SU-DHL-6 (cell line): ENCODE measurements around the gene SKOR1.

Source experiments
- H2AFZ ChIP-seq: fragments of 200-600 bp; sonication (generic); 2 replicates; pipeline ENCODE4 v1.6.1; 2014; ENCODE audit warnings: low read depth, mild to moderate bottlenecking, moderate library complexity, mixed read lengths, antibody characterized with exemption, low read length; ENCODE audit not compliant: severe bottlenecking
- H3F3A ChIP-seq: fragments of 200-600 bp; shearing (Covaris generic); 2 replicates; pipeline ENCODE4 v1.6.0; 2016; ENCODE audit warnings: antibody characterized with exemption, mild to moderate bottlenecking; ENCODE audit not compliant: insufficient read depth
- H3K27ac ChIP-seq: fragments of 200-600 bp; sonication (generic); 2 replicates; pipeline ENCODE4 v1.5.1; 2016; ENCODE audit warnings: low read depth, mild to moderate bottlenecking, low read length, moderate library complexity, mixed read lengths
- H3K27me3 ChIP-seq: fragments of 200-600 bp; sonication (generic), shearing (Covaris generic); 2 replicates; pipeline ENCODE4 v1.6.0; 2014; ENCODE audit warnings: mild to moderate bottlenecking, low read length
- H3K36me3 ChIP-seq: fragments of 200-600 bp; sonication (generic); 2 replicates; pipeline ENCODE4 v1.6.1; 2014; ENCODE audit warnings: mild to moderate bottlenecking, low read length, mixed read lengths
- H3K4me2 ChIP-seq: fragments of 300-600, 200-600 bp; shearing (Covaris generic), sonication (generic); 2 replicates; pipeline ENCODE4 v1.6.0; 2014; ENCODE audit warnings: low read length, low read depth, mild to moderate bottlenecking; ENCODE audit not compliant: poor library complexity, severe bottlenecking
- H3K4me3 ChIP-seq: fragments of 200-600 bp; sonication (generic); 2 replicates; pipeline ENCODE4 v1.5.1; 2014; ENCODE audit warnings: antibody characterized with exemption, low read length, mild to moderate bottlenecking, mixed read lengths; ENCODE audit not compliant: insufficient read depth, poor library complexity, severe bottlenecking
- H3K79me2 ChIP-seq: fragments of 200-600 bp; sonication (generic); 2 replicates; pipeline ENCODE4 v1.6.1; 2014; ENCODE audit warnings: mild to moderate bottlenecking, low read length, moderate library complexity; ENCODE audit not compliant: insufficient read depth
- H3K9ac ChIP-seq: fragments of 200-600 bp; sonication (generic); 2 replicates; pipeline ENCODE4 v1.7.0; 2014; ENCODE audit warnings: mild to moderate bottlenecking, low read length
- H3K9me2 ChIP-seq: fragments of 200-600 bp; sonication (generic); replicated peaks from 2 replicates; pipeline ENCODE4 v1.6.1; 2014; ENCODE audit warnings: low read length; ENCODE audit not compliant: insufficient read depth
- H3K9me3 ChIP-seq: fragments of 200-600 bp; sonication (generic); 2 replicates; pipeline ENCODE4 v1.6.1; 2014; ENCODE audit warnings: low read length, mixed read lengths; ENCODE audit not compliant: insufficient read depth
- H4K20me1 ChIP-seq: fragments of 200-600 bp; sonication (generic); 2 replicates; pipeline ENCODE4 v1.6.1; 2014; ENCODE audit warnings: low read depth, mild to moderate bottlenecking, antibody characterized with exemption, low read length, moderate library complexity, mixed read lengths
- EZH2phosphoT487 ChIP-seq: fragments of 200-600 bp; sonication (generic), shearing (Covaris generic); conservative IDR thresholded peaks from 2 replicates; pipeline ENCODE4 v1.6.1; 2018; ENCODE audit warnings: mild to moderate bottlenecking, antibody characterized with exemption, low read length, moderate library complexity, mixed read lengths
- TF ChIP-seq, protein P1 (sequence below): fragments of 200-600 bp; sonication (generic); IDR thresholded peaks from one replicate; pipeline ENCODE4 v1.5.1; 2017; ENCODE audit warnings: antibody characterized with exemption, mild to moderate bottlenecking, low read length, moderate library complexity; ENCODE audit not compliant: insufficient read depth, poor library complexity, severe bottlenecking

The SKOR1 gene

DNA sequence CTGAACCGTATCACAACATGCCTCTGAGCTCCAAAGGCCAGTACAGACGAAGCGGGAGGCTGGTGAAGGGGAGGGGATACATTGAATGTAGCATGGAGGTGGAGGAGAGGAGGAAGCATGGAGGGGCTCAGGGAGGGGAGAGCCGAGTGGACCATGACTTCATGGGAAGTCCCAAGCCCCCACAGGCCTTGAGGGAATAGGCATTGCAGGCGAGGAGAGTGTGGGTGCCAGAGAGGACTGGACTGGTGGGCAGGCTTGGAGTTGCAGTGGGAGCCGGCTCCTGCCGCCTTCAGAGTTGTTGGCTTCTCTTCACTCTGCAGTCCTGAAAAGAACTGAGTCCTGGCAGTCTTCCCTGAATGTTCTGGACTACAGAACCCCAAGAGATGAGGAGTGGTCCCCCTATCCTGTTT lies 17.8 kb downstream of the SKOR1 start:
- Histone ChIP-seq H2AFZ (no peak overlapping the region), H3K4me2 (no peak overlapping the region)

DNA sequence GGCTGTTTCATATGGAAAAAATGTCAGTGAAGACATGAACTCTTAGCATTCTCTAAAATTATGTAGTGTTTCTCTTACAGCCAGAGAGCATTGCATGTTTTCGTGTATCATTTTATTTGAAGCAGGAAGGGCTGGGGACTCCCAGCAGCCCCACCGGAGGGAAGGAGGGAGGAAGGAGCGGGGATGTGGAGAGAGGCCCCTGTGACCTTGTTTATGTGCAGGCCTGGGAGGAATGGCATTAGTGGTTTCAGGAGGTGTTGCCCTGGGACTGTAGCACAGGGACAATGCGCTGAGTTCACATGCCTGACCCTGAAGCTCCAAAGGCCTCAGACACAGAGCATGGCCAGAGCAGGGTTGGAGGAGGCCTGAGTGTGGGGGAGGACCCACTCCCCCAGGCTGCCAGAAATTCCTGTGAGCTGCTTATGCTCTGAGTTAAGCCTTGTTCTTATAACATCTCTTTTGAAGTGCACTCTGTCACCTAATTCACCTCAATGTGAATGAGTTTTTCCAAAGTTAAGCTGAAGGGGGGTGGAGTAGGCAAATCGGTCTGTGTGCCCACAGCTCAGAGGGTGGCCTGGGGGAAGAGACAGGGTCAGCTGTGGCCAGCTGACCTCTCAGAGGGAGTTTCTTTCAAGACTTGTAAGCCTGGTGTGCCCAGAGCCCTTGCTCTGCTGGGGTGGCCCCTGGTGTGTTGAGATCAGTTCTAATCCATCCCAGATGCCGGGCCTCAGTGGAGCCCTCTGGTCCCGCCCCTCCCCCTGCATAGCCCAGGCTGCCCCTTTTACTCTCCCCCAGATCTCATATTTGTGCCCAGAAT lies 18.5 kb downstream of the SKOR1 start:
- Histone ChIP-seq H3K4me3 (no peak overlapping the region), H3K9me2 (no peaks in the 10 kb centered on the region), H3K27ac (no peak overlapping the region), H3K9ac (no peak overlapping the region), H4K20me1 (no peaks in the 10 kb centered on the region), H3K9me3 (no peaks in the 10 kb centered on the region), H3K4me2 (no peak overlapping the region), H2AFZ (no peak overlapping the region), H3K79me2 (no peaks in the 10 kb centered on the region), H3F3A (no peaks in the 10 kb centered on the region), H3K27me3 (no peaks in the 10 kb centered on the region), H3K36me3 (no peaks in the 10 kb centered on the region)
- TF ChIP-seq, protein P1, sequence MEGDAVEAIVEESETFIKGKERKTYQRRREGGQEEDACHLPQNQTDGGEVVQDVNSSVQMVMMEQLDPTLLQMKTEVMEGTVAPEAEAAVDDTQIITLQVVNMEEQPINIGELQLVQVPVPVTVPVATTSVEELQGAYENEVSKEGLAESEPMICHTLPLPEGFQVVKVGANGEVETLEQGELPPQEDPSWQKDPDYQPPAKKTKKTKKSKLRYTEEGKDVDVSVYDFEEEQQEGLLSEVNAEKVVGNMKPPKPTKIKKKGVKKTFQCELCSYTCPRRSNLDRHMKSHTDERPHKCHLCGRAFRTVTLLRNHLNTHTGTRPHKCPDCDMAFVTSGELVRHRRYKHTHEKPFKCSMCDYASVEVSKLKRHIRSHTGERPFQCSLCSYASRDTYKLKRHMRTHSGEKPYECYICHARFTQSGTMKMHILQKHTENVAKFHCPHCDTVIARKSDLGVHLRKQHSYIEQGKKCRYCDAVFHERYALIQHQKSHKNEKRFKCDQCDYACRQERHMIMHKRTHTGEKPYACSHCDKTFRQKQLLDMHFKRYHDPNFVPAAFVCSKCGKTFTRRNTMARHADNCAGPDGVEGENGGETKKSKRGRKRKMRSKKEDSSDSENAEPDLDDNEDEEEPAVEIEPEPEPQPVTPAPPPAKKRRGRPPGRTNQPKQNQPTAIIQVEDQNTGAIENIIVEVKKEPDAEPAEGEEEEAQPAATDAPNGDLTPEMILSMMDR = no peak
- TF ChIP-seq EZH2phosphoT487 = no peak

More for the DNA sequence above, 17.8 kb downstream of the SKOR1 start:
- H3K27me3 ChIP-seq = no peaks in the 10 kb centered on the region
- H3K36me3 ChIP-seq = no peaks in the 10 kb centered on the region
- H3K27ac ChIP-seq = no peak overlapping the region
- H3F3A ChIP-seq = no peaks in the 10 kb centered on the region
- no peaks in the 10 kb centered on the region for H3K9me2 ChIP-seq
- H3K9ac ChIP-seq = no peak overlapping the region
- no peak for TF ChIP-seq EZH2phosphoT487
- TF ChIP-seq, protein P1 = no peak
- H3K79me2 ChIP-seq = no peaks in the 10 kb centered on the region
- H3K9me3 ChIP-seq = no peaks in the 10 kb centered on the region
- H3K4me3 ChIP-seq = no peak overlapping the region
- no peaks in the 10 kb centered on the region for H4K20me1 ChIP-seq

DNA sequence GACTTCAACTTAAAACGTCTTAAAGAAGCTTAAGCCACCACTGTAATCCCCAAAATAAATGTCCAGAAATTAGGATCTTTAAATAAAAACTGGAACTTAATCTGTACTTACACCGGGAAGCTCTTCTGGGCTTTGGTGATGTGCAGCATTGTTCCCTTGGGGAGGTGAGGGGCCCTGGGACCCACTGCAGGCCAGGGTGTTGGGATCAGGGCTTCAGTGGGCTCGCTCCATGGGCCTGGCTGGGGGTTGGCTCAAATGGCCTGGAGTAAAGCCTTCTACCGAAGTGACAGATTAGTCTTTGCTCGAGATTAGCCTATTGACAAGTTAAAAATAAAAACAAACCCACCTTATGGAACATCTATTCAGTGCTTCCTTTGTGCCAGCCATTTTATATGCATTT lies 20.7 kb downstream of the SKOR1 start:
- no peak overlapping the region for H3K4me3 ChIP-seq
- no peak overlapping the region for H2AFZ ChIP-seq
- no peak overlapping the region for H3K27ac ChIP-seq

More for the DNA sequence above, 20.7 kb downstream of the SKOR1 start:
- Histone ChIP-seq H3K27me3 (no peaks in the 10 kb centered on the region), H3K9me2 (no peaks in the 10 kb centered on the region), H3K9me3 (no peaks in the 10 kb centered on the region), H3K36me3 (no peaks in the 10 kb centered on the region), H3K4me2 (no peak overlapping the region), H4K20me1 (no peaks in the 10 kb centered on the region), H3K9ac (no peak overlapping the region), H3F3A (no peaks in the 10 kb centered on the region), H3K79me2 (no peaks in the 10 kb centered on the region)
- TF ChIP-seq, protein P1 = no peak
- no peak for TF ChIP-seq EZH2phosphoT487
